ELR (cell line): ENCODE data around the gene PARD3B.

Experiments used
- DNase-seq: peaks from one replicate; pipeline ENCODE4 v3.0.0-alpha.2; 2015; ENCODE audit warnings: low read depth

PARD3B gene

GRCh38 chr2:205657579-205657978 is 1112.3 kb downstream of the PARD3B start:
- no peak for DNase-seq

DNA sequence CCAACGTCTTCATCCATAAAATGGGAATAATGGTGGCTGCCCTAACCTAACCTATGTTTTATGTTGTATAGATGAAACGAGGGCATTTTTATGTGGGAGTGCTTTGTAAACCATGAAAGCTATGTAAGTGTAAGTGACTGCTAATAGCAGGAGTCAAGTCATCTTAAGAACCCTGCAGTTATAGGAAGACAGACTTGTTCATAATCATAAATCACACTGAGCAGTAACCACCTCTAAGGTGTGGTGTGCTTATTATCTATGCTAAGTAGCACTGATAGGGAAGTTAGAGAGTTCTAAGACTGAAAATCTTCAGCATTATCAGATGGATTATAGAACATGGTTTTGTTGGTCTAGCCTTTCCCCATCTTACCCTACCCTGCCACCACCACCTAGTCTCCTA is 1112.8 kb downstream of the PARD3B start:
- DNase-seq, result no peak

GRCh38 chr2:205658572-205658971 is 1113.3 kb downstream of the PARD3B start:
- no peak for DNase-seq

DNA sequence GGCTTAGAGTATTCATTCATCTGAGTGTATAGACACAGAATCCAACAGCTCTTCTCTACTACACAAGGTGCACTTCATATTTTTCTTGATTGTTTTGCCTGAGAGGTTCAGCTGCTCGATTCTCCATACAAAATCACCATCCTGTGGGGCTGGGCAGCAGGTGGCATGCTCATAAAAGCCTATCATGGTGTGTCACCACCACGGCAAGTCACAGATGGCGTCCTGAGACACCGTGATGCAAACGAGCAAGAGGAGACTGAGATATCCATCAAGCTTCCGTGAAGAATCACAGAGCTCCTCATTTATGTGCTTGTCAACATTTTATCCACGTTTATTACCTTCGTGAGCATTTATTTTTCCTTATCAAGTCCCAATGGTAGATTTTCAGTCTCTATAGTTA is 1114.6 kb downstream of the PARD3B start:
- DNase-seq, result no peak

- DNase-seq, result peak; percentile 81
Observed at GRCh38 chr2:205660521-205661124, 1115.3 kb downstream of the PARD3B start.

DNA sequence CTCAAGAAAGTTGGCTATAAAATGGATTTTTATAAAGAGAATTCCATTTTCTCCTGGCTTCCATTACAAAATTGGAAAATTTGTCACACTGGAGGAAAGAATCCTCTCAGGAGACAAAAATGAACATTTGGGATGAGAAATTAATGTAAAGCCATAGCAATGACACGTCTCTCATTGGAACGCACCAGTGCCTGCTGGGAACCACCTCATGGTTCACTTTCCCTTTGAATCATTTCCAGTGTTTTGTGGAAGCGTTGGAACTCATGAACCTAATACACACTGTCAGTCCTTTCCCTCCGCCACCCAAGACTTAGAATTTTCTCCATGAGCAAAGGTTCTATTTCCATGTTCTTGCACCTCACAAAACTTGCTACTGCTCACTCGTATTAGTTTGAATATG is 1116.0 kb downstream of the PARD3B start:
- DNase-seq, result no peak

DNA sequence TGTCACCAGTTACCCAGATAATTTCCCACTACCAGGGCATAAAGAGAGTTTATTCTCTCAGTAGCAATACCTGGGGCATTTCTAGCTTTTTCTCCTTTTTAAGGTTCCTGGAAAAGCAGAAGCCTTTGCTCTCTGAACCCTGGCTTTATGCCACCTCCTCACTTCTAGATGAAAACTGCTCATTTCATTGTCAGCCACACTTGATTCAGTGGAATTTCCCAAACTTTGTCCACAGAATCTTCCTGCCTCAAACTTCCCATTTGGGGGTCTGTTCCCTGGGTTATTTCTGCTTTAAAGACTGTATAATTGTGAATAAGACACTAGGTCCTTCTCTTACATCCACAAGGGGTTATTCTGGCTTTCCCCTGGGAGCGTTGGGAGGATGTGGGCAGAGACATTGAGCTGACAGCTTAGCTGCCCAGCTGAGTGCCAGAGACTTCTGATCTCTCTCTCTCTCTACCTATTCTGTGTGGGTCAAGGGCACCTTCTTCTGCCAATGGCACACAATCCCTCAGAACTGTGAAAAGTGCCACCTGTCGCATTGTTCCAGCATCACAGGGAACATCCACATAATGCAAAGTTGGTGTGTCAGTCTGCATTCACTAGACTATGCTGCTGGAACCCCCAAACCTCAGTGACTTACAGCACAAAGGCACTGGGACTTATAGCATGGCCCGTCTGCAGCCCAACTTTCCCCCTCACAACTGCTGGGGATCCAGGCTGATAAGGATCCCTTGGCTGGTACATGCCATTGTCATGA is 1117.1 kb downstream of the PARD3B start:
- no peak for DNase-seq

GRCh38 chr2:205665791-205666190 is 1120.5 kb downstream of the PARD3B start:
- DNase-seq, result no peak
